GM08714 (cell line): ENCODE results near the gene SHISA4.
A peak's percentile ranks its signal among the peaks of the same experiment; 100 is the strongest.

ENCODE experiments used
- H3K4me3 ChIP-seq: fragments of 200-500 bp; sonication (Bioruptor generic); 2 replicates; pipeline ENCODE4 v1.5.1; 2014; ENCODE audit warnings: mild to moderate bottlenecking, low read length, inconsistent platforms
- ZNF274 ChIP-seq: IDR thresholded peaks from 2 replicates; pipeline ENCODE4 v1.6.1; 2012; ENCODE audit warnings: mild to moderate bottlenecking, low read depth, low read length

Gene SHISA4

GRCh38 chr1:201889090-201889968, 631 bp downstream of the SHISA4 start:
- H3K4me3 ChIP-seq: peak overlapping the region; percentile 13; the same call in 1 of the 2 replicates
- no peak for TF ChIP-seq ZNF274

DNA sequence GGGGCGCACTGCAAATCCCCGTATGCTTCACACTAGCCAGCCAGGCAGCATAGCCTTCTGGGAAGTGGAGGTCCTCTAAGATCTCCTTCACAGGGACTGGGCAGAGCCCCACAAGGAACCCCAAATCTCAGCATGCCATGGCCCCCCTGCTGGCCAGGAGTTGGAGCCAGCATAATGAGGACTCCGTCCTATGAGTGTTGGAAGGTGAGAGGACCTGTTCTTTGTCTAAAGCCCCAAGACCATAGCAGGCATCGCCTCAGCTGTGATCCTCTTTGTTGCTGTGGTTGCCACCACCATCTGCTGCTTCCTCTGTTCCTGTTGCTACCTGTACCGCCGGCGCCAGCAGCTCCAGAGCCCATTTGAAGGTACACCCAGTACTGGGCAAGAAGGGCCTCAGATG, 1.5 kb downstream of the SHISA4 start:
- H3K4me3 ChIP-seq: no peak overlapping the region
- no peak for TF ChIP-seq ZNF274

DNA sequence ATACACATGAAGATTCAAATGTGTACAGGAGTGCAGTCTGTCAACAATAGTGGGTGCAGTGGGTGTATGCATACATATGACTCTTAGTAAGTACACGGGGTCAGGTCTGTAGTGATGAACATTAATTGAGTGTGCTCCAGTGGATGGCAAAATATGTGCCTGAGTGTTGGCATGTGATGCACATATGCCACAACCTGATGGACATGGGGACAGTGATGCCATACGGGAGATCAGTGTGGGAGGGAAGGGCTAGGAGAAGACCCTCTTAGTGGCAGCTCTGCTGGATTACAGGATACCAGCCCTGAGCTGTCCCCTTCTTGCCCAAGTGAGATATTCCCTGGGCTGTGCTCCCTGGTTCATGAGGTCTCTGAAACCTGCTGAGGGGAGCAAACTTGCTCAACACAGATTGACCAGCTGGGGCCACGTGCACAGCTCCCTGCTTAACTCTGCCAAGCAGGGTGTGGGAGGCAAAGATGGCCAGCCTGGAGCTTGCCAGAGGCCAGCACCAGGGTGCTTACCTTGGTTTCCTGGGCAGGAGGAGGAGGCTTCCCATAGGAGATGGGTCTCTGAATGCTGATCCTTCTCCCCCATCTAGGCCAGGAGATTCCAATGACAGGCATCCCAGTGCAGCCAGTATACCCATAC, 2.2 kb downstream of the SHISA4 start:
- no peak for TF ChIP-seq ZNF274
- no peak overlapping the region for H3K4me3 ChIP-seq

GRCh38 chr1:201891451-201892045, 2.9 kb downstream of the SHISA4 start:
- H3K4me3 ChIP-seq: no peak overlapping the region
- TF ChIP-seq ZNF274: no peak

DNA sequence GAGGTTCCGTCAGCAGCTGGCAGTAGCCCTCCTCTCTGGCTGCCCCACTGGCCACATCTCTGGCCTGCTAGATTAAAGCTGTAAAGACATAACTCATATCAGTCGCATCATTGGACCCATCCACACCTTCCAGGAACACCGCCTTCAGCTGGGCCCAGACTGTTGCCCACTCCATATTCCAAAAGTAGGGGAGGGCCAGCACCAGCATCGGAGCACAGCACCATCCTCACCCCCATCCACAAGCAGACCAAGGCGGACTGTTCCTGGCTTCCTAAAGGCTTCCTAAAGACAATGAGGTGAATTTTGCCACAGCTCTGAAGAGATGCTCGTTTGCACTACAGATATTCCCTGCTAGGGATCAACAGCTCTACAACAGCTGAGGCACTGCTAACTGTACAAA, 3.5 kb downstream of the SHISA4 start:
- TF ChIP-seq ZNF274: no peak
- H3K4me3 ChIP-seq: no peak overlapping the region

- TF ChIP-seq ZNF274: no peak
- no peak overlapping the region for H3K4me3 ChIP-seq
Measured at GRCh38 chr1:201893431-201893830, 4.7 kb downstream of the SHISA4 start.

DNA sequence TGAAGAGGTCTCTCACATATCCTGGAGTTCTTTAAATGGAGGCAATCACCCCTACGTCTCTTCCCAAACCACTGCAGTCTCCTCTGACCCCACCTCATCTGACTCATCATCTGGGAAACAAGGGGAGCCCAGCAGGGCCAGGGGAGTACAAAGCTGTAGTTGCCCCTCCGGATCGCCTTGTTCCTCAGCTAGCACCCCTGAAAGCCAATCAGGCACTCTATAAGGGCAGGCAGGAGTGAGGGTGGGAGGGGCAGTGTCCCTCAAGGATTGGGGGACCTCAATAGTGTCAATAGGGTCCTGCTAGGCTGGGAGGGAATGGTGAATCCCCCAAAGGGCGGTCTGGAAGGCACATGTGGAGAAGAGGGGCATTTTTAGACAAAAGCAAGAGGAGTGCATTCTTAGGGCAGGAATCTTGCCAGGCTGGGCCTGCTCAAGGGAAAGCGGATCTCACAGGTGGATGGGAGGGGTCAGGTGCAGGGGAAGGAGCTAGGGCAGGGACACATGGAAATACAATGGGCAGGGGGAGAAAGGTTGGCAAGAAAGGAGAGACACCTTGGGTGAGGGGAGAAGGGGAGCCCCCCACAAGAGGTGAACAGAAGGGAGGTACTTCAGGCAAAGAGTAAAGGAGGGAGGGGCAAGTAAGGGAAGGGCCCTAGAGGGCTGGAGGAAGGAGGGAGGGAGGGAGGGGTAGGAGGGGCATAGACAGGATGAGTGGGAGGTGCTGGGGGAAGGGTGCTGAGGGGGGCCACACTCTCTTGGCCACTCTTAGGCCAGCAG, 5.8 kb downstream of the SHISA4 start:
- TF ChIP-seq ZNF274: no peak
- H3K4me3 ChIP-seq: no peak overlapping the region

GRCh38 chr1:201895120-201895665, 6.5 kb downstream of the SHISA4 start:
- TF ChIP-seq ZNF274: no peak
- no peak overlapping the region for H3K4me3 ChIP-seq

- no peak for TF ChIP-seq ZNF274
- H3K4me3 ChIP-seq: no peak overlapping the region
Measured at GRCh38 chr1:201895913-201896807, 7.5 kb downstream of the SHISA4 start.

DNA sequence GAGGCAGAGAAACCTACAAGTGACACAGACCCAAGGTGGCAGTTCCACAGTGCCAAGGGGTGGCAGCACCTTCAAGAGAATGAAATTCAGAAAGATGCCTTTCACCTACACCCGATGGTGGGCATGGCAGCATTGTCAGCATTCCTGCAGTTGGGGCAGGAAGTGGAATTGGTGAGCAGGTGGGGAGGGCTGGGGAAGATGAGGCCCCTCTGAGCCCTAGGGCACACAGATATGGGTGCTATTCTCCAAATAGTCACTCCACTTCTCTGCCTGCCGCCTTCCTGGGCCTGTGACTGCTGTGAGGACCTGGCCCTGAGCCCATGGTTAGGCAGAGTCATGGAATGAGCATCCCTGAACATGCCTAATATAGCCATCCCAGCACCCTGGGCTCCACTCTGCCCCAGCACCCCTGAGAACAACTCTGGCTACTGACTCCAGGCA, 8.3 kb downstream of the SHISA4 start:
- no peak for TF ChIP-seq ZNF274
- no peak overlapping the region for H3K4me3 ChIP-seq

DNA sequence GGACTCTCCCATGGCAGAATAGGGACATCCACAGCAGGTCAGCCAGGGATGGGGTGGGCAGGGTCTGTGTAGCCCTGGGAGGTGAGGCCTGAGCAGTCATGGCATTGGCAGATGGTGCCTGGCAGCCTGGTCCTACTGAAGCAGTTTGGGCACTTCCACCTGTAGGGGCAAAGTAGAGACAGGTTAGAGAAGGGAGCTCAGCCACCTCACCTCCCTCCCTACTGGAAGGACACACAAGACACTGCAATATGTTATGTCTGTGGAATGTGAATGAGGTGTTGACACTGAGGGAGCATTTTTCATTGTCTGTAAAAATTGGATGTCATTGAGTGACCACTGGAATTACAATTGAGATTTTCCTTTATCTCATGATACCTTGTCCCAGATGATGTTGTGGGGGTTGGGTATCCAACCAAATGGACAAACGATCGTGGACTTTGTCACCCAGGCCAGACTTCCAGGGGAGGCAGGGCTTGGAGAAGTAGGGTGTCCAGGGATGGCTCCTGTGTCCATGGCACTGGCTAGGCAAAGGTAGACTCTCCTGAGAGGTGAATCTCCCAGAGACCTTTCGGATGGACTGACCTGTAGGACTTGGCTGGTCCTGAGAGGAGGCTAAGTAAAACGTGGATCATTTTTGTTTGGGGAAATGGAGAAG, 9.7 kb downstream of the SHISA4 start:
- no peak overlapping the region for H3K4me3 ChIP-seq
- TF ChIP-seq ZNF274: no peak

GRCh38 chr1:201898992-201899391, 10.3 kb downstream of the SHISA4 start:
- no peak for TF ChIP-seq ZNF274
- H3K4me3 ChIP-seq: no peak overlapping the region
